Measurements from ENCODE around the gene NUBPL. TPM values are rescaled to one million over a fixed set of nuclear protein-coding genes. Genes with fewer than 3 reads are reported as not detected.
"Not testable (repeated sequence)": the region's sequence is repeated elsewhere in the genome, so short reads cannot be mapped to it uniquely, and the experiment has no call there.

The NUBPL gene
- total RNA-seq, 1 donor from 2014 or later, result 8.7 TPM

- H3K4me1 Mint-ChIP-seq (ENCODE audit: low read depth); H3K4me3 Mint-ChIP-seq (ENCODE audit: low read depth); DNase-seq (ENCODE audit: low spot score); intact Hi-C loops (cut with micrococcal nuclease); H3K27ac Mint-ChIP-seq; H3K27me3 Mint-ChIP-seq (ENCODE audit: low read depth); H3K36me3 Mint-ChIP-seq (ENCODE audit: low read depth): not testable (repeated sequence)
- H3K9me3 Mint-ChIP-seq, result peaks cover 23% of the 10 kb centered on the region
These were observed 91.7 kb downstream of the NUBPL start for GRCh38 chr14:31652900-31653299.

- peaks cover 6% of the 10 kb centered on the region for H3K36me3 Mint-ChIP-seq (ENCODE audit: low read depth)
- intact Hi-C loops (cut with micrococcal nuclease), result no loop called here
- peaks cover 10% of the 10 kb centered on the region for H3K9me3 Mint-ChIP-seq
These were observed 96.7 kb downstream of the NUBPL start for GRCh38 chr14:31657917-31658316.

GRCh38 chr14:31659278-31659677 lies 98.1 kb downstream of the NUBPL start:
- Mint-ChIP-seq H3K9me3 (no peaks in the 10 kb centered on the region), H3K27me3 (ENCODE audit: low read depth) (no peaks in the 10 kb centered on the region), H3K36me3 (ENCODE audit: low read depth) (no peaks in the 10 kb centered on the region), H3K27ac (no peak overlapping the region), H3K4me1 (ENCODE audit: low read depth) (no peaks in the 10 kb centered on the region), H3K4me3 (ENCODE audit: low read depth) (no peak overlapping the region)
- DNase-seq (ENCODE audit: low spot score), result no peak
- intact Hi-C loops (cut with micrococcal nuclease), result no loop called here

More at GRCh38 chr14:31657917-31658316, 96.7 kb downstream of the NUBPL start:
- no peak for DNase-seq (ENCODE audit: low spot score)
- Mint-ChIP-seq H3K4me3 (ENCODE audit: low read depth) (no peak overlapping the region), H3K27me3 (ENCODE audit: low read depth) (no peaks in the 10 kb centered on the region), H3K27ac (no peak overlapping the region), H3K4me1 (ENCODE audit: low read depth) (no peaks in the 10 kb centered on the region)

GRCh38 chr14:31660191-31660590 lies 99.0 kb downstream of the NUBPL start:
- H3K4me1 Mint-ChIP-seq (ENCODE audit: low read depth), result no peaks in the 10 kb centered on the region
- H3K9me3 Mint-ChIP-seq, result peaks cover 6% of the 10 kb centered on the region
- H3K36me3 Mint-ChIP-seq (ENCODE audit: low read depth), result no peaks in the 10 kb centered on the region
- no peak overlapping the region for H3K27ac Mint-ChIP-seq
- no peaks in the 10 kb centered on the region for H3K27me3 Mint-ChIP-seq (ENCODE audit: low read depth)
- no peak for DNase-seq (ENCODE audit: low spot score)
- intact Hi-C loops (cut with micrococcal nuclease), result no loop called here
- no peak overlapping the region for H3K4me3 Mint-ChIP-seq (ENCODE audit: low read depth)

- Mint-ChIP-seq H3K36me3 (ENCODE audit: low read depth) (no peaks in the 10 kb centered on the region), H3K27ac (no peak overlapping the region), H3K4me1 (ENCODE audit: low read depth) (no peaks in the 10 kb centered on the region), H3K9me3 (peaks cover 11% of the 10 kb centered on the region), H3K27me3 (ENCODE audit: low read depth) (no peaks in the 10 kb centered on the region), H3K4me3 (ENCODE audit: low read depth) (no peak overlapping the region)
- no peak for DNase-seq (ENCODE audit: low spot score)
- intact Hi-C loops (cut with micrococcal nuclease), result no loop called here
These were observed 99.5 kb downstream of the NUBPL start for GRCh38 chr14:31660728-31661127.

- H3K36me3 Mint-ChIP-seq (ENCODE audit: low read depth), result no peaks in the 10 kb centered on the region
- H3K4me3 Mint-ChIP-seq (ENCODE audit: low read depth), result no peak overlapping the region
- no peaks in the 10 kb centered on the region for H3K27me3 Mint-ChIP-seq (ENCODE audit: low read depth)
- no peak for DNase-seq (ENCODE audit: low spot score)
- H3K4me1 Mint-ChIP-seq (ENCODE audit: low read depth), result no peaks in the 10 kb centered on the region
- intact Hi-C loops (cut with micrococcal nuclease), result no loop called here
- peaks cover 39% of the 10 kb centered on the region for H3K9me3 Mint-ChIP-seq
- H3K27ac Mint-ChIP-seq, result no peak overlapping the region
These were observed 107.1 kb downstream of the NUBPL start for GRCh38 chr14:31668348-31668747.

GRCh38 chr14:31672709-31673108 lies 111.5 kb downstream of the NUBPL start:
- Mint-ChIP-seq H3K4me3 (ENCODE audit: low read depth) (no peak overlapping the region), H3K9me3 (peaks cover 18% of the 10 kb centered on the region), H3K27me3 (ENCODE audit: low read depth) (no peaks in the 10 kb centered on the region), H3K27ac (no peak overlapping the region), H3K36me3 (ENCODE audit: low read depth) (no peaks in the 10 kb centered on the region), H3K4me1 (ENCODE audit: low read depth) (no peaks in the 10 kb centered on the region)
- DNase-seq (ENCODE audit: low spot score), result no peak
- intact Hi-C loops (cut with micrococcal nuclease), result no loop called here

GRCh38 chr14:31677052-31677451 lies 115.8 kb downstream of the NUBPL start:
- H3K4me1 Mint-ChIP-seq (ENCODE audit: low read depth), result no peaks in the 10 kb centered on the region

GRCh38 chr14:31677630-31678029 lies 116.4 kb downstream of the NUBPL start:
- Mint-ChIP-seq H3K9me3 (peaks cover under 1% of the 10 kb centered on the region), H3K36me3 (ENCODE audit: low read depth) (peaks cover under 1% of the 10 kb centered on the region), H3K27me3 (ENCODE audit: low read depth) (no peaks in the 10 kb centered on the region), H3K4me3 (ENCODE audit: low read depth) (no peak overlapping the region), H3K27ac (no peak overlapping the region), H3K4me1 (ENCODE audit: low read depth) (no peaks in the 10 kb centered on the region)
- no peak for DNase-seq (ENCODE audit: low spot score)
- intact Hi-C loops (cut with micrococcal nuclease), result no loop called here

More at GRCh38 chr14:31677052-31677451, 115.8 kb downstream of the NUBPL start:
- Mint-ChIP-seq H3K27ac (no peak overlapping the region), H3K36me3 (ENCODE audit: low read depth) (no peaks in the 10 kb centered on the region), H3K9me3 (no peaks in the 10 kb centered on the region), H3K27me3 (ENCODE audit: low read depth) (no peaks in the 10 kb centered on the region), H3K4me3 (ENCODE audit: low read depth) (no peak overlapping the region)
- intact Hi-C loops (cut with micrococcal nuclease), result no loop called here
- DNase-seq (ENCODE audit: low spot score), result no peak

- DNase-seq (ENCODE audit: low spot score), result no peak
- Mint-ChIP-seq H3K36me3 (ENCODE audit: low read depth) (peaks cover 3% of the 10 kb centered on the region), H3K27ac (no peak overlapping the region), H3K4me3 (ENCODE audit: low read depth) (no peak overlapping the region), H3K9me3 (peaks cover 6% of the 10 kb centered on the region), H3K27me3 (ENCODE audit: low read depth) (no peaks in the 10 kb centered on the region), H3K4me1 (ENCODE audit: low read depth) (no peaks in the 10 kb centered on the region)
- intact Hi-C loops (cut with micrococcal nuclease), result no loop called here
These were observed 117.4 kb downstream of the NUBPL start for GRCh38 chr14:31678421-31679249.

GRCh38 chr14:31682768-31683167 lies 121.6 kb downstream of the NUBPL start:
- peaks cover 3% of the 10 kb centered on the region for H3K36me3 Mint-ChIP-seq (ENCODE audit: low read depth)
- H3K27ac Mint-ChIP-seq, result no peak overlapping the region
- DNase-seq (ENCODE audit: low spot score), result no peak
- H3K4me3 Mint-ChIP-seq (ENCODE audit: low read depth), result no peak overlapping the region
- no peaks in the 10 kb centered on the region for H3K27me3 Mint-ChIP-seq (ENCODE audit: low read depth)
- H3K9me3 Mint-ChIP-seq, result peaks cover 12% of the 10 kb centered on the region
- intact Hi-C loops (cut with micrococcal nuclease), result no loop called here
- H3K4me1 Mint-ChIP-seq (ENCODE audit: low read depth), result no peaks in the 10 kb centered on the region

GRCh38 chr14:31687726-31688125 lies 126.5 kb downstream of the NUBPL start:
- DNase-seq (ENCODE audit: low spot score), result no peak
- intact Hi-C loops (cut with micrococcal nuclease), result no loop called here
- H3K4me1 Mint-ChIP-seq (ENCODE audit: low read depth), result no peaks in the 10 kb centered on the region
- H3K27ac Mint-ChIP-seq, result no peak overlapping the region
- no peaks in the 10 kb centered on the region for H3K27me3 Mint-ChIP-seq (ENCODE audit: low read depth)
- peaks cover 10% of the 10 kb centered on the region for H3K9me3 Mint-ChIP-seq
- peaks cover 1% of the 10 kb centered on the region for H3K36me3 Mint-ChIP-seq (ENCODE audit: low read depth)
- H3K4me3 Mint-ChIP-seq (ENCODE audit: low read depth), result no peak overlapping the region

GRCh38 chr14:31690056-31690455 lies 128.9 kb downstream of the NUBPL start:
- Mint-ChIP-seq H3K4me1 (ENCODE audit: low read depth) (no peaks in the 10 kb centered on the region), H3K36me3 (ENCODE audit: low read depth) (no peaks in the 10 kb centered on the region), H3K4me3 (ENCODE audit: low read depth) (no peak overlapping the region), H3K27me3 (ENCODE audit: low read depth) (no peaks in the 10 kb centered on the region), H3K27ac (no peak overlapping the region), H3K9me3 (no peaks in the 10 kb centered on the region)
- DNase-seq (ENCODE audit: low spot score), result no peak
- intact Hi-C loops (cut with micrococcal nuclease), result no loop called here
